Panc1 (cell line): ENCODE measurements around the gene AMPH.

Source experiments
- CTCF ChIP-seq: fragments of 450-650 bp; IDR thresholded peaks from 2 replicates; pipeline ENCODE4 v1.5.1; 2017; ENCODE audit warnings: mild to moderate bottlenecking
- POLR2AphosphoS5 ChIP-seq: IDR thresholded peaks from 2 replicates; pipeline ENCODE4 v1.6.1; 2012; ENCODE audit warnings: mild to moderate bottlenecking, low read depth, low read length, moderate library complexity
- REST ChIP-seq, 2 experiments: IDR thresholded peaks; 2 replicates each; pipeline ENCODE4 v1.6.1; 2011 to 2012; ENCODE audit warnings: low read depth in 2 of 2, control low read depth in 1 of 2, low read length in 1 of 2, mild to moderate bottlenecking in 1 of 2, moderate library complexity in 1 of 2; ENCODE audit not compliant: insufficient read depth in 1 of 2
- SIN3A ChIP-seq: IDR thresholded peaks from 2 replicates; pipeline ENCODE4 v1.6.1; 2012; ENCODE audit warnings: low read depth, mild to moderate bottlenecking, low read length, moderate library complexity, borderline replicate concordance; ENCODE audit not compliant: insufficient read depth
- TCF7L2 ChIP-seq: IDR thresholded peaks from 2 replicates; pipeline ENCODE4 v1.6.1; 2011; ENCODE audit warnings: mild to moderate bottlenecking, low read depth, low read length, inconsistent platforms

- TF ChIP-seq SIN3A = no peak
- no peak for TF ChIP-seq CTCF
- TF ChIP-seq POLR2AphosphoS5 = no peak
- no peak for TF ChIP-seq REST (IDR thresholded peaks at IDR 0.05; ENCODE audit: insufficient read depth in 1 of 2, low read depth in 2 of 2, low read length in 1 of 2)
- TF ChIP-seq TCF7L2 = no peak
These were observed 258.9 kb downstream of the AMPH start for GRCh38 chr7:38372290-38372689.
